HEK293 (cell line): Measurements from ENCODE around the gene FAM118A.

ENCODE experiments used
- CTCF ChIP-seq: fragments of 450-650 bp; formaldehyde crosslinking; IDR thresholded peaks from 2 replicates; pipeline ENCODE4 v1.5.1; 2016; ENCODE audit warnings: missing biosample characterization, missing genetic modification characterization
- GLIS1 ChIP-seq: fragments of 450-650 bp; formaldehyde crosslinking; IDR thresholded peaks from 2 replicates; pipeline ENCODE4 v1.5.1; 2016; ENCODE audit warnings: missing biosample characterization, missing genetic modification characterization
- HOXA7 ChIP-seq: sonication (generic); formaldehyde crosslinking; IDR thresholded peaks from 2 replicates; pipeline ENCODE4 v1.8.1; 2022; ENCODE audit warnings: missing genetic modification reagents, borderline replicate concordance
- PRDM6 ChIP-seq: fragments of 450-650 bp; formaldehyde crosslinking; IDR thresholded peaks from 2 replicates; pipeline ENCODE4 v1.5.1; 2017; ENCODE audit warnings: missing biosample characterization, missing genetic modification characterization
- REST ChIP-seq: fragments of 450-650 bp; formaldehyde crosslinking; IDR thresholded peaks from 2 replicates; pipeline ENCODE4 v1.5.1; 2016; ENCODE audit warnings: missing biosample characterization, missing genetic modification characterization
- SETDB1 ChIP-seq: IDR thresholded peaks from one replicate; pipeline ENCODE4 v1.6.1; 2017; ENCODE audit warnings: mild to moderate bottlenecking, low read length, moderate library complexity, mixed read lengths; ENCODE audit not compliant: insufficient read length
- YY2 ChIP-seq: fragments of 450-650 bp; formaldehyde crosslinking; IDR thresholded peaks from 2 replicates; pipeline ENCODE4 v1.5.1; 2016; ENCODE audit warnings: missing biosample characterization, missing genetic modification characterization
- ZFP3 ChIP-seq: fragments of 450-650 bp; formaldehyde crosslinking; IDR thresholded peaks from 2 replicates; pipeline ENCODE4 v1.5.1; 2016; ENCODE audit warnings: low read depth, missing biosample characterization, missing genetic modification characterization
- ZNF10 ChIP-seq: fragments of 450-650 bp; formaldehyde crosslinking; IDR thresholded peaks from 2 replicates; pipeline ENCODE4 v1.5.1; 2017; ENCODE audit warnings: missing biosample characterization, missing genetic modification characterization
- ZNF274 ChIP-seq, 2 experiments: fragments of 200-500 bp in 1 of 2; fragments of 450-650 bp in 1 of 2; sonication (Bioruptor generic) in 1 of 2; formaldehyde crosslinking in 1 of 2; IDR thresholded peaks; 2 replicates each; pipeline versions ENCODE4 v1.5.1 to v1.6.1; 2014 to 2016; ENCODE audit warnings: borderline replicate concordance in 1 of 2, inconsistent platforms in 1 of 2, low read length in 1 of 2, missing biosample characterization in 1 of 2, missing genetic modification characterization in 1 of 2
- ZNF280D ChIP-seq: fragments of 450-650 bp; formaldehyde crosslinking; IDR thresholded peaks from 2 replicates; pipeline ENCODE4 v1.5.1; 2016; ENCODE audit warnings: missing biosample characterization, missing genetic modification characterization
- ZNF350 ChIP-seq: fragments of 450-650 bp; formaldehyde crosslinking; IDR thresholded peaks from 2 replicates; pipeline ENCODE4 v1.5.0; 2017; ENCODE audit warnings: missing biosample characterization, mild to moderate bottlenecking, missing genetic modification characterization
- ZNF660 ChIP-seq: fragments of 450-650 bp; IDR thresholded peaks from 2 replicates; pipeline ENCODE4 v1.5.1; 2018; ENCODE audit warnings: missing biosample characterization, mild to moderate bottlenecking, missing genetic modification characterization

- TF ChIP-seq CTCF (tag by site-specific recombination) (no peak), ZNF280D (no peak), ZNF350 (no peak), YY2 (tag by site-specific recombination) (no peak), GLIS1 (no peak), ZNF660 (no peak), REST (tag by site-specific recombination) (no peak), ZNF10 (no peak), ZNF274 (IDR thresholded peaks at IDR 0.05; ENCODE audit: low read length) (no peak), ZNF274 (tag by site-specific recombination; IDR thresholded peaks at IDR 0.05; ENCODE audit: borderline replicate concordance) (no peak), PRDM6 (tag by site-specific recombination) (no peak), HOXA7 (CRISPR knock-in tag) (no peak), SETDB1 (no peak), ZFP3 (tag by site-specific recombination) (no peak)
Observed at GRCh38 chr22:45335021-45335818, 25.5 kb downstream of the FAM118A start.
